Measurements from ENCODE around the gene OR5A2.

OR5A2 gene

GRCh38 chr11:59426361-59427067 is at the start of gene OR5A2:
Gene OR5A2, minus strand, starts transcription at chr11:59426413. Its CDS starts 3,460 bp downstream, at chr11:59422953.
- no peak within 1 kb of the TSS for H3K9ac ChIP-seq
- H3K27ac ChIP-seq: no peak within 1 kb of the TSS
- no peaks in the 10 kb centered on the region for H3K36me3 ChIP-seq (ENCODE audit: insufficient read depth)
- H4K20me1 ChIP-seq (ENCODE audit: insufficient read depth): no peaks in the 10 kb centered on the region
- H2AFZ ChIP-seq (ENCODE audit: low read depth): no peak within 1 kb of the TSS
- H3K4me1 ChIP-seq (ENCODE audit: low read depth, poor library complexity, severe bottlenecking): no peaks in the 10 kb centered on the region
- H3K4me2 ChIP-seq: no peak within 1 kb of the TSS
- no peaks in the 10 kb centered on the region for H3K27me3 ChIP-seq (ENCODE audit: insufficient read depth, low read depth)
- H3K4me3 ChIP-seq (IDR thresholded peaks at IDR 0.05; ENCODE audit: insufficient read depth, low read depth, low read length): no peak within 1 kb of the TSS
- TF ChIP-seq CTCF (conservative IDR thresholded peaks at IDR 0.05; ENCODE audit: low read depth, low read length): no peak
- H3K79me2 ChIP-seq (ENCODE audit: insufficient read depth, low read depth): no peaks in the 10 kb centered on the region

- Histone ChIP-seq H4K20me1 (ENCODE audit: insufficient read depth) (no peaks in the 10 kb centered on the region), H3K79me2 (ENCODE audit: insufficient read depth, low read depth) (no peaks in the 10 kb centered on the region), H3K4me3 (IDR thresholded peaks at IDR 0.05; ENCODE audit: insufficient read depth, low read depth, low read length) (no peak overlapping the region), H3K27me3 (ENCODE audit: insufficient read depth, low read depth) (no peaks in the 10 kb centered on the region), H3K27ac (no peak overlapping the region), H3K36me3 (ENCODE audit: insufficient read depth) (no peaks in the 10 kb centered on the region), H3K4me1 (ENCODE audit: low read depth, poor library complexity, severe bottlenecking) (no peaks in the 10 kb centered on the region), H2AFZ (ENCODE audit: low read depth) (no peak overlapping the region), H3K4me2 (no peak overlapping the region), H3K9ac (no peak overlapping the region)
- no peak for TF ChIP-seq CTCF (conservative IDR thresholded peaks at IDR 0.05; ENCODE audit: low read depth, low read length)
These were observed 49.0 kb upstream of the OR5A2 start for GRCh38 chr11:59475176-59475575.

- no peak within 1 kb of the TSS for H3K4me3 ChIP-seq (IDR thresholded peaks at IDR 0.05; ENCODE audit: insufficient read depth, low read depth, low read length)
- H3K79me2 ChIP-seq (ENCODE audit: insufficient read depth, low read depth): no peaks in the 10 kb centered on the region
- no peak within 1 kb of the TSS for H3K27ac ChIP-seq
- H3K9ac ChIP-seq: no peak within 1 kb of the TSS
- H2AFZ ChIP-seq (ENCODE audit: low read depth): no peak within 1 kb of the TSS
- H3K36me3 ChIP-seq (ENCODE audit: insufficient read depth): no peaks in the 10 kb centered on the region
- no peak for TF ChIP-seq CTCF (conservative IDR thresholded peaks at IDR 0.05; ENCODE audit: low read depth, low read length)
- H4K20me1 ChIP-seq (ENCODE audit: insufficient read depth): no peaks in the 10 kb centered on the region
- no peaks in the 10 kb centered on the region for H3K4me1 ChIP-seq (ENCODE audit: low read depth, poor library complexity, severe bottlenecking)
- no peaks in the 10 kb centered on the region for H3K27me3 ChIP-seq (ENCODE audit: insufficient read depth, low read depth)
- H3K4me2 ChIP-seq: no peak within 1 kb of the TSS
These were observed 46.8 kb upstream of the OR5A2 start, which contains the start of gene OR4D10 for GRCh38 chr11:59473015-59473414. Gene OR4D10, plus strand, starts transcription at chr11:59473315. Its CDS starts 4,115 bp downstream, at chr11:59477430.

- Histone ChIP-seq H3K9ac (no peak overlapping the region), H3K79me2 (ENCODE audit: insufficient read depth, low read depth) (no peaks in the 10 kb centered on the region), H3K4me3 (IDR thresholded peaks at IDR 0.05; ENCODE audit: insufficient read depth, low read depth, low read length) (no peak overlapping the region), H2AFZ (ENCODE audit: low read depth) (no peak overlapping the region), H4K20me1 (ENCODE audit: insufficient read depth) (no peaks in the 10 kb centered on the region), H3K36me3 (ENCODE audit: insufficient read depth) (no peaks in the 10 kb centered on the region), H3K4me1 (ENCODE audit: low read depth, poor library complexity, severe bottlenecking) (no peaks in the 10 kb centered on the region), H3K27ac (no peak overlapping the region), H3K4me2 (no peak overlapping the region), H3K27me3 (ENCODE audit: insufficient read depth, low read depth) (no peaks in the 10 kb centered on the region)
- no peak for TF ChIP-seq CTCF (conservative IDR thresholded peaks at IDR 0.05; ENCODE audit: low read depth, low read length)
These were observed 37.0 kb upstream of the OR5A2 start for GRCh38 chr11:59463190-59463641.

Data from KMS-11 (cell line).